Measurements from ENCODE around the gene ACYP2. TPM values are rescaled to one million over a fixed set of nuclear protein-coding genes. Genes with fewer than 3 reads are reported as not detected.

The ACYP2 gene
- total and polyA plus RNA-seq, 12 donors: 36.9 to 101 (median 53.1) TPM

- Histone ChIP-seq H3K4me3 (no peak overlapping the region), H3K9me3 (replicated peaks in 1 of 3) (no peaks in the 10 kb centered on the region), H3K27ac (no peak overlapping the region), H3K4me1 (replicated peaks in 1 of 2) (no peaks in the 10 kb centered on the region), H3K36me3 (replicated peaks in 1 of 2) (no peaks in the 10 kb centered on the region), H3K27me3 (no peaks in the 10 kb centered on the region)
- no peak for TF ChIP-seq POLR2A (IDR thresholded peaks at IDR 0.05)
- no peak for TF ChIP-seq CTCF (IDR thresholded peaks at IDR 0.05)
- intact Hi-C loops (cut with DNase I): no loop called here
- DNase-seq: no peak
These were observed 18.3 kb upstream of the ACYP2 start for GRCh38 chr2:54097124-54097523.

GRCh38 chr2:54099370-54099769 lies 16.0 kb upstream of the ACYP2 start:
- H3K4me1 ChIP-seq (replicated peaks in 1 of 2): peaks cover 0 to 12% of the 10 kb centered on the region in 2 donors
- TF ChIP-seq POLR2A (IDR thresholded peaks at IDR 0.05): no peak
- TF ChIP-seq CTCF (IDR thresholded peaks at IDR 0.05): no peak
- WGBS, 4 donors: 93 to 96% (median 94%) methylated on average over 4 of the region's 4 CpGs
- H3K9me3 ChIP-seq (replicated peaks in 1 of 3): no peaks in the 10 kb centered on the region
- intact Hi-C loops (cut with DNase I): no loop called here
- no peak overlapping the region for H3K27ac ChIP-seq
- no peaks in the 10 kb centered on the region for H3K27me3 ChIP-seq
- H3K36me3 ChIP-seq (replicated peaks in 1 of 2): no peaks in the 10 kb centered on the region
- DNase-seq: no peak
- H3K4me3 ChIP-seq: no peak overlapping the region

- TF ChIP-seq CTCF (IDR thresholded peaks at IDR 0.05) (no peak), POLR2A (IDR thresholded peaks at IDR 0.05) (no peak)
- H3K27ac ChIP-seq: no peak overlapping the region
- no peaks in the 10 kb centered on the region for H3K9me3 ChIP-seq (replicated peaks in 1 of 3)
- intact Hi-C loops (cut with DNase I): loop anchor here in 1 of 2 donors (10.0 kb wide), 2 partner anchors 605 to 735 kb away; no protein-coding TSS in a partner anchor
- no peak for DNase-seq
- H3K27me3 ChIP-seq: no peaks in the 10 kb centered on the region
- no peaks in the 10 kb centered on the region for H3K36me3 ChIP-seq (replicated peaks in 1 of 2)
- H3K4me3 ChIP-seq: no peak overlapping the region
- WGBS, 4 donors: 91 to 98% (median 94%) methylated on average over 6 of the region's 6 CpGs
- peaks cover 0 to 12% of the 10 kb centered on the region in 2 donors for H3K4me1 ChIP-seq (replicated peaks in 1 of 2)
These were observed 15.4 kb upstream of the ACYP2 start for GRCh38 chr2:54099829-54100585.

- 86 to 100% (median 94%) methylated on average over 2 of the region's 2 CpGs for WGBS, 4 donors
- H3K36me3 ChIP-seq (replicated peaks in 1 of 2): no peaks in the 10 kb centered on the region
- H3K27me3 ChIP-seq: no peaks in the 10 kb centered on the region
- intact Hi-C loops (cut with DNase I): loop anchor here in 1 of 2 donors (10.0 kb wide), 2 partner anchors 604 to 734 kb away; no protein-coding TSS in a partner anchor
- no peak overlapping the region for H3K27ac ChIP-seq
- no peaks in the 10 kb centered on the region for H3K9me3 ChIP-seq (replicated peaks in 1 of 3)
- peaks cover 0 to 12% of the 10 kb centered on the region in 2 donors for H3K4me1 ChIP-seq (replicated peaks in 1 of 2)
- no peak for DNase-seq
- no peak overlapping the region for H3K4me3 ChIP-seq
- no peak for TF ChIP-seq CTCF (IDR thresholded peaks at IDR 0.05)
- no peak for TF ChIP-seq POLR2A (IDR thresholded peaks at IDR 0.05)
These were observed 14.6 kb upstream of the ACYP2 start for GRCh38 chr2:54100772-54101171.
